ENCODE measurements around the gene E2F4. TPM values are rescaled to one million over a fixed set of nuclear protein-coding genes. Genes with fewer than 3 reads are reported as not detected.

Gene E2F4
- total RNA-seq, 1 donor from 2014 or later = 43.4 TPM

GRCh38 chr16:67184995-67185650 is 6.8 kb upstream of the E2F4 start:
- no peaks in the 10 kb centered on the region for H3K27me3 Mint-ChIP-seq (ENCODE audit: unreplicated experiment)
- peak overlapping the region; percentile 84 for H3K4me3 Mint-ChIP-seq (ENCODE audit: unreplicated experiment)
- peak overlapping the region; percentile 74 for H3K27ac Mint-ChIP-seq (ENCODE audit: unreplicated experiment)
- peaks cover 11% of the 10 kb centered on the region for H3K4me1 Mint-ChIP-seq (ENCODE audit: unreplicated experiment)
- H3K36me3 Mint-ChIP-seq (ENCODE audit: unreplicated experiment) = no peaks in the 10 kb centered on the region
- peak; percentile 89 for TF ChIP-seq CTCF (IDR thresholded peaks at IDR 0.05)
- DNase-seq (ENCODE audit: extremely low spot score, unreplicated experiment) = peak; percentile 97
- no peaks in the 10 kb centered on the region for H3K9me3 Mint-ChIP-seq (ENCODE audit: unreplicated experiment)

GRCh38 chr16:67185651-67186134 is 6.3 kb upstream of the E2F4 start:
- Mint-ChIP-seq H3K9me3 (ENCODE audit: unreplicated experiment) (no peaks in the 10 kb centered on the region), H3K4me1 (ENCODE audit: unreplicated experiment) (peaks cover 11% of the 10 kb centered on the region), H3K27me3 (ENCODE audit: unreplicated experiment) (no peaks in the 10 kb centered on the region), H3K36me3 (ENCODE audit: unreplicated experiment) (no peaks in the 10 kb centered on the region), H3K27ac (ENCODE audit: unreplicated experiment) (no peak overlapping the region), H3K4me3 (ENCODE audit: unreplicated experiment) (peak overlapping the region; percentile 84)
- TF ChIP-seq CTCF (IDR thresholded peaks at IDR 0.05) = no peak
- DNase-seq (ENCODE audit: extremely low spot score, unreplicated experiment) = no peak

- no peak for TF ChIP-seq CTCF (IDR thresholded peaks at IDR 0.05)
- Mint-ChIP-seq H3K4me1 (ENCODE audit: unreplicated experiment) (peaks cover 14% of the 10 kb centered on the region), H3K27ac (ENCODE audit: unreplicated experiment) (no peak overlapping the region), H3K4me3 (ENCODE audit: unreplicated experiment) (no peak overlapping the region), H3K36me3 (ENCODE audit: unreplicated experiment) (no peaks in the 10 kb centered on the region), H3K9me3 (ENCODE audit: unreplicated experiment) (no peaks in the 10 kb centered on the region), H3K27me3 (ENCODE audit: unreplicated experiment) (no peaks in the 10 kb centered on the region)
- DNase-seq (ENCODE audit: extremely low spot score, unreplicated experiment) = no peak
These were observed 5.4 kb upstream of the E2F4 start for GRCh38 chr16:67186550-67186950.

GRCh38 chr16:67187175-67187890 is 4.6 kb upstream of the E2F4 start:
- Mint-ChIP-seq H3K4me1 (ENCODE audit: unreplicated experiment) (peaks cover 18% of the 10 kb centered on the region), H3K27ac (ENCODE audit: unreplicated experiment) (no peak overlapping the region), H3K36me3 (ENCODE audit: unreplicated experiment) (no peaks in the 10 kb centered on the region), H3K27me3 (ENCODE audit: unreplicated experiment) (no peaks in the 10 kb centered on the region), H3K9me3 (ENCODE audit: unreplicated experiment) (no peaks in the 10 kb centered on the region), H3K4me3 (ENCODE audit: unreplicated experiment) (no peak overlapping the region)
- DNase-seq (ENCODE audit: extremely low spot score, unreplicated experiment) = no peak
- TF ChIP-seq CTCF (IDR thresholded peaks at IDR 0.05) = no peak

GRCh38 chr16:67188323-67188722 is 3.6 kb upstream of the E2F4 start:
- H3K27me3 Mint-ChIP-seq (ENCODE audit: unreplicated experiment) = no peaks in the 10 kb centered on the region
- no peaks in the 10 kb centered on the region for H3K36me3 Mint-ChIP-seq (ENCODE audit: unreplicated experiment)
- no peak overlapping the region for H3K4me3 Mint-ChIP-seq (ENCODE audit: unreplicated experiment)
- TF ChIP-seq CTCF (IDR thresholded peaks at IDR 0.05) = no peak
- DNase-seq (ENCODE audit: extremely low spot score, unreplicated experiment) = no peak
- no peaks in the 10 kb centered on the region for H3K9me3 Mint-ChIP-seq (ENCODE audit: unreplicated experiment)
- peaks cover 28% of the 10 kb centered on the region for H3K4me1 Mint-ChIP-seq (ENCODE audit: unreplicated experiment)
- H3K27ac Mint-ChIP-seq (ENCODE audit: unreplicated experiment) = no peak overlapping the region

All from osteocyte (in vitro differentiated cells).